HG03159 (cell line): ENCODE results near the gene SLC44A4.
A peak's percentile ranks its signal among the peaks of the same experiment; 100 is the strongest.
"Not testable (repeated sequence)": the region's sequence is repeated elsewhere in the genome, so short reads cannot be mapped to it uniquely, and the experiment has no call there.

ENCODE experiments used
- ATAC-seq: cut with Tn5 transposase; IDR thresholded peaks from one replicate; pipeline ENCODE4 v1.9.1; 2021; ENCODE audit warnings: mild to moderate bottlenecking, moderate library complexity; ENCODE audit not compliant: unreplicated experiment

The SLC44A4 gene

GRCh38 chr6:31880616-31881015, 1.8 kb upstream of the SLC44A4 start:
- ATAC-seq = no peak

GRCh38 chr6:31879901-31880300, 1.1 kb upstream of the SLC44A4 start:
- ATAC-seq = no peak

GRCh38 chr6:31879143-31879542, 346 bp upstream of the SLC44A4 start:
- no peak for ATAC-seq

- ATAC-seq = no peak
These were observed 575 bp downstream of the SLC44A4 start for GRCh38 chr6:31878222-31878621.

- no peak for ATAC-seq
These were observed 1.1 kb downstream of the SLC44A4 start for GRCh38 chr6:31877651-31878161.

GRCh38 chr6:31877125-31877650, 1.6 kb downstream of the SLC44A4 start:
- ATAC-seq = no peak

GRCh38 chr6:31876357-31876756, 2.4 kb downstream of the SLC44A4 start:
- no peak for ATAC-seq

- no peak for ATAC-seq
These were observed 2.9 kb downstream of the SLC44A4 start for GRCh38 chr6:31875877-31876276.

GRCh38 chr6:31874836-31875572, 3.8 kb downstream of the SLC44A4 start:
- ATAC-seq = no peak

GRCh38 chr6:31874084-31874670, 4.6 kb downstream of the SLC44A4 start:
- no peak for ATAC-seq

GRCh38 chr6:31871046-31871659, 7.6 kb downstream of the SLC44A4 start:
- no peak for ATAC-seq

GRCh38 chr6:31870385-31870921, 8.3 kb downstream of the SLC44A4 start:
- no peak for ATAC-seq

- no peak for ATAC-seq
These were observed 9.5 kb downstream of the SLC44A4 start for GRCh38 chr6:31869343-31869742.

GRCh38 chr6:31868658-31868971, 10.2 kb downstream of the SLC44A4 start:
- ATAC-seq = not testable (repeated sequence)

- no peak for ATAC-seq
These were observed 13.3 kb downstream of the SLC44A4 start for GRCh38 chr6:31865205-31866118.

- ATAC-seq = no peak
These were observed 14.0 kb downstream of the SLC44A4 start for GRCh38 chr6:31864818-31865204.

GRCh38 chr6:31864123-31864562, 14.7 kb downstream of the SLC44A4 start:
- ATAC-seq = not testable (repeated sequence)

GRCh38 chr6:31862344-31863235, 16.2 kb downstream of the SLC44A4 start, which contains the start of gene NEU1:
Gene NEU1 (minus strand): TSS chr6:31862821. CDS start chr6:31862776, 45 bp downstream.
- peak; percentile 91 for ATAC-seq

GRCh38 chr6:31861919-31862343, 16.9 kb downstream of the SLC44A4 start:
- no peak for ATAC-seq
